Prostate gland (tissue), 2 donors: ENCODE results near the gene DGKG. TPM values are rescaled to one million over a fixed set of nuclear protein-coding genes. Genes with fewer than 3 reads are reported as not detected.

ENCODE experiments used
- DNase-seq: peaks from one replicate; pipeline ENCODE4 v3.0.0-alpha.2; 2019; ENCODE audit warnings: low spot score
- H3K27ac ChIP-seq, 2 donors: fragments of 200-600 bp; sonication (generic); 2 replicates each; pipeline ENCODE4 v1.5.1; 2017 to 2019
- H3K27me3 ChIP-seq: fragments of 200-600 bp; sonication (generic); replicated peaks from 2 replicates; pipeline ENCODE4 v1.5.1; 2019; ENCODE audit not compliant: insufficient read depth
- H3K36me3 ChIP-seq, 2 donors: fragments of 200-600 bp; sonication (generic); 1 replicate in 1 of 2; 2 replicates in 1 of 2; pipeline versions ENCODE4 v1.5.1 to v1.8.1; 2017 to 2019
- H3K4me1 ChIP-seq: fragments of 200-600 bp; sonication (generic); replicated peaks from 2 replicates; pipeline ENCODE4 v1.5.1; 2019
- H3K4me3 ChIP-seq, 2 donors: fragments of 200-600 bp; sonication (generic); 2 replicates each; pipeline ENCODE4 v1.5.1; 2017 to 2019
- H3K9me3 ChIP-seq: fragments of 200-600 bp; sonication (generic); 2 replicates; pipeline ENCODE4 v1.5.1; 2017
- CTCF ChIP-seq, 4 experiments: fragments of 200-600 bp in 2 of 4; fragments of 450-650 bp in 2 of 4; sonication (generic) in 2 of 4; IDR thresholded peaks; 1 replicate in 3 of 4; 2 replicates in 1 of 4; pipeline ENCODE4 v1.5.1; 2016 to 2019; ENCODE audit warnings: antibody characterized with exemption in 4 of 4, mild to moderate bottlenecking in 2 of 4, moderate library complexity in 2 of 4
- POLR2A ChIP-seq: fragments of 450-650 bp; IDR thresholded peaks from one replicate; pipeline ENCODE4 v1.6.1; 2016; ENCODE audit warnings: antibody characterized with exemption, mild to moderate bottlenecking
- POLR2AphosphoS5 ChIP-seq: sonication (generic); formaldehyde crosslinking; IDR thresholded peaks from one replicate; pipeline ENCODE4 v1.6.1; 2017; ENCODE audit warnings: antibody characterized with exemption
- WGBS: methylation state at CpG from one replicate; pipeline ENCODE4 v1.1.5; 2018; 5-methylcytosine and 5-hydroxymethylcytosine counted together
- intact Hi-C: fragments of 100-400 bp; cut with DNase I; formaldehyde crosslinking; loops from one replicate; pipeline ENCODE4 v1.14.2; 2022
- total RNA-seq, 2 donors: library from RNA; depleted of rRNA; stranded (reverse); fragments of >200 nt; gene quantifications; one replicate each; pipeline ENCODE4 v1.1.0, GENCODE V29; 2016

Gene DGKG
- total RNA-seq, 2 donors from 2014 or later, result 1.2 to 2.2 TPM

GRCh38 chr3:186167646-186168395 lies 194.2 kb downstream of the DGKG start:
- Histone ChIP-seq H3K36me3 (no peaks in the 10 kb centered on the region), H3K9me3 (no peaks in the 10 kb centered on the region), H3K27me3 (no peaks in the 10 kb centered on the region), H3K4me3 (no peak overlapping the region), H3K27ac (no peak overlapping the region), H3K4me1 (no peaks in the 10 kb centered on the region)
- 88% methylated on average over 1 of the region's 1 CpG for WGBS
- intact Hi-C loops, result no loop called here
- no peak for DNase-seq
- no peak for TF ChIP-seq CTCF (IDR thresholded peaks at IDR 0.05)
- no peak for TF ChIP-seq POLR2A

GRCh38 chr3:186166491-186167288 lies 195.3 kb downstream of the DGKG start:
- TF ChIP-seq CTCF (IDR thresholded peaks at IDR 0.05) (no peak), POLR2A (no peak), POLR2AphosphoS5 (no peak)
- intact Hi-C loops, result no loop called here
- H3K27me3 ChIP-seq, result no peaks in the 10 kb centered on the region
- no peak overlapping the region for H3K27ac ChIP-seq
- H3K4me3 ChIP-seq, result no peak overlapping the region
- H3K4me1 ChIP-seq, result no peaks in the 10 kb centered on the region
- 46% methylated on average over 3 of the region's 3 CpGs for WGBS
- H3K36me3 ChIP-seq, result no peaks in the 10 kb centered on the region
- DNase-seq, result no peak
- H3K9me3 ChIP-seq, result no peaks in the 10 kb centered on the region

GRCh38 chr3:186166036-186166435 lies 196.0 kb downstream of the DGKG start:
- Histone ChIP-seq H3K4me1 (no peaks in the 10 kb centered on the region), H3K4me3 (no peak overlapping the region), H3K36me3 (no peaks in the 10 kb centered on the region), H3K27ac (no peak overlapping the region), H3K9me3 (no peaks in the 10 kb centered on the region), H3K27me3 (no peaks in the 10 kb centered on the region)
- no peak for DNase-seq
- TF ChIP-seq CTCF (IDR thresholded peaks at IDR 0.05) (no peak), POLR2A (no peak), POLR2AphosphoS5 (no peak)
- WGBS, result 27% methylated on average over 3 of the region's 3 CpGs
- intact Hi-C loops, result no loop called here

GRCh38 chr3:186165331-186165730 lies 196.7 kb downstream of the DGKG start:
- H3K27ac ChIP-seq, result no peak overlapping the region
- TF ChIP-seq CTCF (IDR thresholded peaks at IDR 0.05), result no peak
- no peak for TF ChIP-seq POLR2A
- TF ChIP-seq POLR2AphosphoS5, result no peak
- H3K27me3 ChIP-seq, result no peaks in the 10 kb centered on the region
- no peaks in the 10 kb centered on the region for H3K4me1 ChIP-seq
- no peak overlapping the region for H3K4me3 ChIP-seq
- intact Hi-C loops, result no loop called here
- no peak for DNase-seq
- no peaks in the 10 kb centered on the region for H3K36me3 ChIP-seq
- H3K9me3 ChIP-seq, result no peaks in the 10 kb centered on the region
- WGBS, result 65% methylated on average over 1 of the region's 1 CpG
